ENCODE data around the gene ITIH2.

- TF ChIP-seq CTCF (IDR thresholded peaks at IDR 0.05; ENCODE audit: insufficient read depth, low read length) (no peak), POLR2AphosphoS5 (IDR thresholded peaks at IDR 0.05; ENCODE audit: low read depth) (no peak), SPI1 (IDR thresholded peaks at IDR 0.05; ENCODE audit: borderline replicate concordance, low read depth) (no peak), REST (IDR thresholded peaks at IDR 0.05; ENCODE audit: insufficient replicate concordance, low read depth) (no peak), GABPA (IDR thresholded peaks at IDR 0.05; ENCODE audit: low read depth) (no peak)
Measured at GRCh38 chr10:7734821-7735220, 31.7 kb downstream of the ITIH2 start.
